Lower leg skin (tissue), 3 donors: Measurements from ENCODE around the gene GLYATL3.
"Not testable (repeated sequence)": the region's sequence is repeated elsewhere in the genome, so short reads cannot be mapped to it uniquely, and the experiment has no call there.

ENCODE experiments used
- POLR2A ChIP-seq, 2 donors: fragments of 450-650 bp; IDR thresholded peaks; one replicate each; pipeline ENCODE4 v1.6.1; 2016 to 2017; ENCODE audit warnings: antibody characterized with exemption in 2 of 2, mild to moderate bottlenecking in 1 of 2, moderate library complexity in 1 of 2
- TF ChIP-seq, protein P1 (sequence below), 3 donors: fragments of 450-650 bp; IDR thresholded peaks; one replicate each; pipeline ENCODE4 v1.5.1; 2016; ENCODE audit warnings: antibody characterized with exemption in 3 of 3, mild to moderate bottlenecking in 3 of 3, moderate library complexity in 2 of 3

DNA sequence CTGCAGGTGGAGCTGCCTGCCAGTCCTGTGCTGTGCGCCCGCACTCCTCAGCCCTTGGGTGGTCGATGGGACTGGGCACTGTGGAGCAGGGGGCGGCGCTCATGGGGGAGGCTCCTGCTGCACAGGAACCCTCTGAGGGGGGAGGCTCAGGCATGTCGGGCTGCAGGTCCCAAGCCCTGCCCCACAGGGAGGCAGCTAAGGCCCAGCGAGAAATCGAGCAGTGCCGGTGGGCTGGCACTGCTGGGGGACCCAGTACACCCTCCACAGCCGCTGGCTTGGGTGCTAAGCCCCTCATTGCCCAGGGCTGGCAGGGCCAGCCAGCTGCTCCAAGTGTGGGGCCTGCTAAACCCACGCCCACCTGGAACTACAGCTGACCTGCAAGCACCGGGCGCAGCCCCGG lies 16.3 kb upstream of the GLYATL3 start:
- TF ChIP-seq POLR2A (IDR thresholded peaks at IDR 0.05) = not testable (repeated sequence)
- TF ChIP-seq, protein P1, sequence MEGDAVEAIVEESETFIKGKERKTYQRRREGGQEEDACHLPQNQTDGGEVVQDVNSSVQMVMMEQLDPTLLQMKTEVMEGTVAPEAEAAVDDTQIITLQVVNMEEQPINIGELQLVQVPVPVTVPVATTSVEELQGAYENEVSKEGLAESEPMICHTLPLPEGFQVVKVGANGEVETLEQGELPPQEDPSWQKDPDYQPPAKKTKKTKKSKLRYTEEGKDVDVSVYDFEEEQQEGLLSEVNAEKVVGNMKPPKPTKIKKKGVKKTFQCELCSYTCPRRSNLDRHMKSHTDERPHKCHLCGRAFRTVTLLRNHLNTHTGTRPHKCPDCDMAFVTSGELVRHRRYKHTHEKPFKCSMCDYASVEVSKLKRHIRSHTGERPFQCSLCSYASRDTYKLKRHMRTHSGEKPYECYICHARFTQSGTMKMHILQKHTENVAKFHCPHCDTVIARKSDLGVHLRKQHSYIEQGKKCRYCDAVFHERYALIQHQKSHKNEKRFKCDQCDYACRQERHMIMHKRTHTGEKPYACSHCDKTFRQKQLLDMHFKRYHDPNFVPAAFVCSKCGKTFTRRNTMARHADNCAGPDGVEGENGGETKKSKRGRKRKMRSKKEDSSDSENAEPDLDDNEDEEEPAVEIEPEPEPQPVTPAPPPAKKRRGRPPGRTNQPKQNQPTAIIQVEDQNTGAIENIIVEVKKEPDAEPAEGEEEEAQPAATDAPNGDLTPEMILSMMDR (IDR thresholded peaks at IDR 0.05) = not testable (repeated sequence)
